Hepatocyte (in vitro differentiated cells): Measurements from ENCODE around the gene AP1S3.

Experiments used
- CTCF ChIP-seq: fragments of 200-600 bp; sonication (generic); IDR thresholded peaks from 2 replicates; pipeline ENCODE4 v1.5.1; 2016; ENCODE audit warnings: antibody characterized with exemption, mild to moderate bottlenecking; ENCODE audit not compliant: poor library complexity
- EZH2 ChIP-seq: fragments of 200-600 bp; sonication (generic); IDR thresholded peaks from 2 replicates; pipeline ENCODE4 v1.6.1; 2016; ENCODE audit warnings: antibody characterized with exemption, mild to moderate bottlenecking, borderline replicate concordance
- EZH2phosphoT487 ChIP-seq: fragments of 200-600 bp; sonication (generic); IDR thresholded peaks from one replicate; pipeline ENCODE4 v1.6.1; 2018; ENCODE audit warnings: antibody characterized with exemption, mild to moderate bottlenecking, low read depth, moderate library complexity; ENCODE audit not compliant: unreplicated experiment, severe bottlenecking

GRCh38 chr2:223735035-223735640 is 102.2 kb downstream of the AP1S3 start:
- TF ChIP-seq CTCF (no peak), EZH2 (no peak), EZH2phosphoT487 (no peak)
